DND-41 (cell line): ENCODE measurements around the gene C16orf86.

Source experiments
- ATAC-seq: fragments of 200-7000 bp; cut with Tn5 transposase; 3 replicates; pipeline ENCODE4 v1.9.1; 2021; ENCODE audit warnings: low read depth; ENCODE audit not compliant: insufficient read depth
- DNase-seq: peaks from one replicate; pipeline ENCODE4 v3.0.0-alpha.2; 2020
- H2AFZ ChIP-seq: 2 replicates; pipeline ENCODE4 v1.6.0; 2012; ENCODE audit warnings: low read depth, low read length
- H3K27ac ChIP-seq: 2 replicates; pipeline ENCODE4 v1.5.1; 2012; ENCODE audit warnings: low read length, inconsistent platforms
- H3K27me3 ChIP-seq: fragments of 200-600 bp; sonication (generic); 2 replicates; pipeline ENCODE4 v1.6.0; 2012; ENCODE audit warnings: low read length, mild to moderate bottlenecking, inconsistent platforms; ENCODE audit not compliant: insufficient read depth, poor library complexity
- H3K36me3 ChIP-seq: 2 replicates; pipeline ENCODE4 v1.5.1; 2012; ENCODE audit warnings: low read length, inconsistent platforms; ENCODE audit not compliant: insufficient read depth
- H3K4me1 ChIP-seq: 2 replicates; pipeline ENCODE4 v1.5.1; 2012; ENCODE audit warnings: mild to moderate bottlenecking, low read length; ENCODE audit not compliant: insufficient read depth
- H3K4me2 ChIP-seq: 2 replicates; pipeline ENCODE4 v1.6.0; 2012; ENCODE audit warnings: mild to moderate bottlenecking, moderate library complexity, low read length, inconsistent platforms; ENCODE audit not compliant: insufficient read depth
- H3K4me3 ChIP-seq, 2 experiments: fragments of 200-600 bp in 1 of 2; shearing (Covaris generic) in 1 of 2; 2 replicates each; pipeline ENCODE4 v1.5.1; 2012 to 2016; ENCODE audit warnings: inconsistent platforms in 2 of 2, low read length in 2 of 2, mild to moderate bottlenecking in 2 of 2, low read depth in 1 of 2, moderate library complexity in 1 of 2
- H3K79me2 ChIP-seq: 2 replicates; pipeline ENCODE4 v1.6.0; 2012; ENCODE audit warnings: low read length, inconsistent platforms; ENCODE audit not compliant: insufficient read depth
- H3K9ac ChIP-seq: 2 replicates; pipeline ENCODE4 v1.6.0; 2012; ENCODE audit warnings: low read depth, mild to moderate bottlenecking, inconsistent platforms, low read length, moderate library complexity
- H3K9me3 ChIP-seq: 2 replicates; pipeline ENCODE4 v1.5.1; 2012; ENCODE audit warnings: low read length, moderate library complexity, mild to moderate bottlenecking, inconsistent platforms; ENCODE audit not compliant: insufficient read depth, severe bottlenecking
- H4K20me1 ChIP-seq: 2 replicates; pipeline ENCODE4 v1.6.0; 2012; ENCODE audit warnings: low read length; ENCODE audit not compliant: insufficient read depth
- EZH2 ChIP-seq: IDR thresholded peaks from 3 replicates; pipeline ENCODE4 v1.6.1; 2012; ENCODE audit warnings: borderline replicate concordance, low read depth, mild to moderate bottlenecking, moderate library complexity, low read length, inconsistent platforms; ENCODE audit not compliant: severe bottlenecking
- TF ChIP-seq, protein P1 (sequence below): IDR thresholded peaks from 2 replicates; pipeline ENCODE4 v1.5.1; 2012; ENCODE audit warnings: borderline replicate concordance, low read length, moderate library complexity, mild to moderate bottlenecking; ENCODE audit not compliant: poor library complexity, severe bottlenecking; ENCODE audit errors: extremely low read depth

Gene C16orf86

GRCh38 chr16:67702130-67702529 is 35.5 kb downstream of the C16orf86 start:
- no peaks in the 10 kb centered on the region for H3K27me3 ChIP-seq
- no peak for ATAC-seq

GRCh38 chr16:67703626-67704025 is 37.0 kb downstream of the C16orf86 start:
- Histone ChIP-seq H3K4me2 (no peak overlapping the region), H3K27me3 (no peaks in the 10 kb centered on the region), H3K9me3 (no peaks in the 10 kb centered on the region), H3K9ac (no peak overlapping the region), H3K4me3 (no peak overlapping the region), H4K20me1 (peaks cover 4% of the 10 kb centered on the region; the same call in 1 of the 2 replicates), H3K79me2 (peaks cover 53% of the 10 kb centered on the region), H3K27ac (peak overlapping the region; percentile 20), H3K4me1 (peaks cover 11% of the 10 kb centered on the region), H3K36me3 (no peaks in the 10 kb centered on the region; the same call in 1 of the 2 replicates), H2AFZ (no peak overlapping the region)
- no peak for TF ChIP-seq EZH2
- TF ChIP-seq, protein P1, sequence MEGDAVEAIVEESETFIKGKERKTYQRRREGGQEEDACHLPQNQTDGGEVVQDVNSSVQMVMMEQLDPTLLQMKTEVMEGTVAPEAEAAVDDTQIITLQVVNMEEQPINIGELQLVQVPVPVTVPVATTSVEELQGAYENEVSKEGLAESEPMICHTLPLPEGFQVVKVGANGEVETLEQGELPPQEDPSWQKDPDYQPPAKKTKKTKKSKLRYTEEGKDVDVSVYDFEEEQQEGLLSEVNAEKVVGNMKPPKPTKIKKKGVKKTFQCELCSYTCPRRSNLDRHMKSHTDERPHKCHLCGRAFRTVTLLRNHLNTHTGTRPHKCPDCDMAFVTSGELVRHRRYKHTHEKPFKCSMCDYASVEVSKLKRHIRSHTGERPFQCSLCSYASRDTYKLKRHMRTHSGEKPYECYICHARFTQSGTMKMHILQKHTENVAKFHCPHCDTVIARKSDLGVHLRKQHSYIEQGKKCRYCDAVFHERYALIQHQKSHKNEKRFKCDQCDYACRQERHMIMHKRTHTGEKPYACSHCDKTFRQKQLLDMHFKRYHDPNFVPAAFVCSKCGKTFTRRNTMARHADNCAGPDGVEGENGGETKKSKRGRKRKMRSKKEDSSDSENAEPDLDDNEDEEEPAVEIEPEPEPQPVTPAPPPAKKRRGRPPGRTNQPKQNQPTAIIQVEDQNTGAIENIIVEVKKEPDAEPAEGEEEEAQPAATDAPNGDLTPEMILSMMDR, result no peak
- peak; percentile 14 for DNase-seq
- ATAC-seq, result peak; percentile 86

More at GRCh38 chr16:67702130-67702529, 35.5 kb downstream of the C16orf86 start:
- Histone ChIP-seq H4K20me1 (peaks cover 5% of the 10 kb centered on the region), H3K79me2 (peaks cover 46% of the 10 kb centered on the region), H3K9ac (no peak overlapping the region), H3K4me3 (no peak overlapping the region), H3K4me2 (no peak overlapping the region), H3K4me1 (peaks cover 11% of the 10 kb centered on the region), H2AFZ (no peak overlapping the region), H3K27ac (no peak overlapping the region), H3K36me3 (peaks cover 3% of the 10 kb centered on the region), H3K9me3 (no peaks in the 10 kb centered on the region)
- TF ChIP-seq, protein P1, result no peak
- no peak for TF ChIP-seq EZH2
- DNase-seq, result no peak

GRCh38 chr16:67704110-67704509 is 37.5 kb downstream of the C16orf86 start:
- H3K27me3 ChIP-seq, result no peaks in the 10 kb centered on the region
- H3K27ac ChIP-seq, result no peak overlapping the region

More at GRCh38 chr16:67704110-67704509, 37.5 kb downstream of the C16orf86 start:
- Histone ChIP-seq H3K4me2 (no peak overlapping the region), H4K20me1 (peaks cover 4% of the 10 kb centered on the region; the same call in 1 of the 2 replicates), H3K4me1 (peaks cover 11% of the 10 kb centered on the region), H2AFZ (no peak overlapping the region), H3K79me2 (peaks cover 54% of the 10 kb centered on the region), H3K9ac (no peak overlapping the region), H3K36me3 (no peaks in the 10 kb centered on the region; the same call in 1 of the 2 replicates), H3K4me3 (no peak overlapping the region), H3K9me3 (no peaks in the 10 kb centered on the region)
- DNase-seq (no peak), ATAC-seq (no peak)
- TF ChIP-seq EZH2, result no peak
- TF ChIP-seq, protein P1, result no peak
